PC-9 (cell line): Measurements from ENCODE around the gene GRM8. TPM values are rescaled to one million over a fixed set of nuclear protein-coding genes. Genes with fewer than 3 reads are reported as not detected.

ENCODE experiments used
- BruUV-seq: library from RNA; stranded (reverse); fragments of 400-500 nt; replicated peaks from 2 replicates; lab custom pipeline; 2021; lab: Mats Ljungman, UMichigan
- CTCF ChIA-PET: fragments of 300-600 bp; sonication (Branson Sonifier 250); formaldehyde crosslinking; loops from one replicate; lab custom pipeline; 2022; ENCODE audit warnings: antibody characterized with exemption; lab: Charles Lee
- POLR2A ChIA-PET: fragments of 300-600 bp; sonication (Branson Sonifier 250); formaldehyde crosslinking; loops from one replicate; lab custom pipeline; 2022; ENCODE audit warnings: antibody characterized with exemption; ENCODE audit not compliant: unreplicated experiment; lab: Charles Lee
- DNase-seq, 2 experiments: peaks; one replicate each; pipeline versions ENCODE4 v3.0.0 to v3.0.0-alpha.2; 2015 to 2022; ENCODE audit warnings: mixed read lengths in 1 of 2
- H2AFZ ChIP-seq: fragments of 200-600 bp; sonication (generic); 2 replicates; pipeline ENCODE4 v1.8.1; 2017; ENCODE audit warnings: antibody characterized with exemption
- H3F3A ChIP-seq: fragments of 200-600 bp; sonication (generic); 2 replicates; pipeline ENCODE4 v1.8.1; 2017; ENCODE audit warnings: antibody characterized with exemption, mild to moderate bottlenecking, low read depth; ENCODE audit not compliant: insufficient read depth
- H3K27ac ChIP-seq: fragments of 200-600 bp; sonication (generic); 2 replicates; pipeline ENCODE4 v1.6.1; 2016; ENCODE audit warnings: mixed run types
- H3K27me3 ChIP-seq: fragments of 200-600 bp; sonication (generic); 2 replicates; pipeline ENCODE4 v1.6.1; 2016; ENCODE audit warnings: low read depth, mixed run types; ENCODE audit not compliant: insufficient read depth
- H3K36me3 ChIP-seq: fragments of 200-600 bp; sonication (generic); 2 replicates; pipeline ENCODE4 v1.6.1; 2016; ENCODE audit warnings: low read depth, mixed run types
- H3K4me1 ChIP-seq: fragments of 200-600 bp; sonication (generic); replicated peaks from 2 replicates; pipeline ENCODE4 v1.6.1; 2016; ENCODE audit warnings: mixed run types; ENCODE audit not compliant: insufficient read depth
- H3K4me2 ChIP-seq: fragments of 200-600 bp; sonication (generic); 2 replicates; pipeline ENCODE4 v1.6.1; 2017; ENCODE audit warnings: mixed run types
- H3K4me3 ChIP-seq: fragments of 200-600 bp; sonication (generic); 2 replicates; pipeline ENCODE4 v1.6.1; 2016; ENCODE audit warnings: mixed run types
- H3K79me2 ChIP-seq: fragments of 200-600 bp; sonication (generic); 2 replicates; pipeline ENCODE4 v1.6.1; 2017; ENCODE audit warnings: low read depth, mixed run types
- H3K9me2 ChIP-seq: fragments of 200-600 bp; sonication (generic); 2 replicates; pipeline ENCODE4 v1.8.1; 2017; ENCODE audit warnings: mild to moderate bottlenecking; ENCODE audit not compliant: insufficient read depth
- H3K9me3 ChIP-seq: fragments of 200-600 bp; sonication (generic); 2 replicates; pipeline ENCODE4 v1.8.1; 2016; ENCODE audit warnings: low read depth; ENCODE audit not compliant: insufficient read depth
- H4K20me1 ChIP-seq: fragments of 200-600 bp; sonication (generic); 2 replicates; pipeline ENCODE4 v1.8.1; 2017; ENCODE audit not compliant: insufficient read depth
- EZH2 ChIP-seq: fragments of 200-600 bp; sonication (generic); IDR thresholded peaks from 2 replicates; pipeline ENCODE4 v1.8.0; 2017; ENCODE audit warnings: antibody characterized with exemption, low read depth
- intact Hi-C: fragments of 100-400 bp; cut with micrococcal nuclease; formaldehyde crosslinking; loops from one replicate; pipeline ENCODE4 v1.10.0; 2022; ENCODE audit not compliant: unreplicated experiment
- total RNA-seq: library from RNA; stranded (reverse); gene quantifications from 2 replicates; pipeline ENCODE4 v1.2.3, GENCODE V29; 2021
- TF ChIP-seq, protein P1 (sequence below): fragments of 200-600 bp; sonication (generic); conservative IDR thresholded peaks from 2 replicates; pipeline ENCODE4 v1.6.1; 2017; ENCODE audit warnings: mixed run types, antibody characterized with exemption, mild to moderate bottlenecking, moderate library complexity

Gene GRM8
- total RNA-seq, 1 experiment from 2014 or later = not detected

DNA sequence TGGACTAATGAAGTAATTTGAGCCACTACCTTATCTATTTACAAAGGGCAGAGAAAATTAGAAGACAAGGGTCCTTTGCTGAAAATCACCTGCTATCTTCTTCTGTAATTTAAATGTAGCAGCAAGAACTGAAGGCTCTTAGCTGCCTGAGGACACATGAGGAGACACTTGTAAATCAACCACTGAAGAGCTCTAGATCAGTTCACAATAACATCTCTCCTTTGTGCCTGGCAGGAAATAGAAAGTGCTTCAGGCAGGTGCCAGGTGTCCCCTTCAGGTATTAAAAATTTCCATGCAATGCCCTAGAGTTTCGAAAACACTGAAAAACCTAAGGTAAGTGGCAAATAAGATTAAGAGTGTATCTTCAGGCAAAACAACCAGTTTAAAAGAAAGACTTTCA, 474.6 kb downstream of the GRM8 start:
- DNase-seq = no peak
- intact Hi-C loops = no loop called here
- Histone ChIP-seq H4K20me1 (no peaks in the 10 kb centered on the region), H3K27me3 (no peaks in the 10 kb centered on the region), H2AFZ (no peak overlapping the region), H3K4me2 (no peak overlapping the region), H3K4me1 (no peaks in the 10 kb centered on the region), H3K4me3 (no peak overlapping the region), H3F3A (no peaks in the 10 kb centered on the region), H3K9me3 (no peaks in the 10 kb centered on the region), H3K9me2 (no peaks in the 10 kb centered on the region), H3K79me2 (no peaks in the 10 kb centered on the region), H3K27ac (no peak overlapping the region), H3K36me3 (no peaks in the 10 kb centered on the region)
- no peak for TF ChIP-seq EZH2
- TF ChIP-seq, protein P1, sequence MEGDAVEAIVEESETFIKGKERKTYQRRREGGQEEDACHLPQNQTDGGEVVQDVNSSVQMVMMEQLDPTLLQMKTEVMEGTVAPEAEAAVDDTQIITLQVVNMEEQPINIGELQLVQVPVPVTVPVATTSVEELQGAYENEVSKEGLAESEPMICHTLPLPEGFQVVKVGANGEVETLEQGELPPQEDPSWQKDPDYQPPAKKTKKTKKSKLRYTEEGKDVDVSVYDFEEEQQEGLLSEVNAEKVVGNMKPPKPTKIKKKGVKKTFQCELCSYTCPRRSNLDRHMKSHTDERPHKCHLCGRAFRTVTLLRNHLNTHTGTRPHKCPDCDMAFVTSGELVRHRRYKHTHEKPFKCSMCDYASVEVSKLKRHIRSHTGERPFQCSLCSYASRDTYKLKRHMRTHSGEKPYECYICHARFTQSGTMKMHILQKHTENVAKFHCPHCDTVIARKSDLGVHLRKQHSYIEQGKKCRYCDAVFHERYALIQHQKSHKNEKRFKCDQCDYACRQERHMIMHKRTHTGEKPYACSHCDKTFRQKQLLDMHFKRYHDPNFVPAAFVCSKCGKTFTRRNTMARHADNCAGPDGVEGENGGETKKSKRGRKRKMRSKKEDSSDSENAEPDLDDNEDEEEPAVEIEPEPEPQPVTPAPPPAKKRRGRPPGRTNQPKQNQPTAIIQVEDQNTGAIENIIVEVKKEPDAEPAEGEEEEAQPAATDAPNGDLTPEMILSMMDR = no peak
- POLR2A ChIA-PET = no interaction called here
- BruUV-seq = no TSS peak
- CTCF ChIA-PET = no interaction called here

DNA sequence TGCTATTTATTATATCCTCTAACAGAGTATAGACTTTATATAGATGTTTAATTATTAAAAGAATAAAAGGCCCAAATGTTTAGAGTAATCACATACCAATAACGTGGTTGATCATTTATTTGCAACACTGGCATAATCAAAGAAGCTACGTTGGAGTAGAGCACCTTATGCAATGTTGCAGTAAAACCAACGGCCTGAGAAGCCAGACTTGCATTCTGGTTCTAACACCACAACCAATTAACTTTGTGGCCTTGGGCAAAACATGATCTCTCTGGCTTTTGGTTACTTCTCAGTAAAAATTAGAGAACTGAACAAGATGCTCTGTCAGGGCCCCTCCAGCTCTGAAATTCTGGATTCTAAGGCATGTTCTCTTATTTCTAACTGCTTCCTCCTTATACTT, 476.2 kb downstream of the GRM8 start:
- intact Hi-C loops = no loop called here
- Histone ChIP-seq H4K20me1 (no peaks in the 10 kb centered on the region), H3K4me3 (no peak overlapping the region), H3K79me2 (no peaks in the 10 kb centered on the region), H2AFZ (no peak overlapping the region), H3K4me2 (no peak overlapping the region), H3K9me2 (no peaks in the 10 kb centered on the region), H3K4me1 (no peaks in the 10 kb centered on the region), H3K9me3 (no peaks in the 10 kb centered on the region), H3K27me3 (no peaks in the 10 kb centered on the region), H3K27ac (no peak overlapping the region), H3K36me3 (no peaks in the 10 kb centered on the region), H3F3A (no peaks in the 10 kb centered on the region)
- no peak for TF ChIP-seq EZH2
- TF ChIP-seq, protein P1 = no peak
- ChIA-PET CTCF (no interaction called here), POLR2A (interaction anchor here (0.6 kb wide), 1 partner anchor 266 kb away, joined by 5 read pairs; no protein-coding TSS in a partner anchor)
- DNase-seq = no peak
- no TSS peak for BruUV-seq

DNA sequence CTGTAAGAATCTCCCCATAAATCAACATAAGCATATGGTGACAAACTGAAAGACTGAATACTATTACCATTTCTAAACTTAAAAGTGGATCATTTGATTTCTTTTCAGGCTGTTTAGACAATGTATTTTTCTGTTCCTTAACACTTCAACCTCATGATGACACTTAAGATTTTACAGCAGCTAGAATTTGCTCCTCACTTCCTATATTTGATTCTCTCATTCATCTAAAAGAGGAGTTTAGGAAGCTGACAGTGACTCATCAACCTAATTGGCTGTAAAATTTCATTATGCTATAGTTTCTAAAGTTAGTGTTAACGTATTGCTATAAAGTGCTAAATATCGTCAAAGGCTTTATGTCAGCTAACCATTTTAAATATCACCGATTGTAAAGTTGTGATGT, 478.7 kb downstream of the GRM8 start:
- Histone ChIP-seq H3K4me2 (no peak overlapping the region), H4K20me1 (no peaks in the 10 kb centered on the region), H3K36me3 (no peaks in the 10 kb centered on the region), H3K9me2 (no peaks in the 10 kb centered on the region), H3K4me1 (no peaks in the 10 kb centered on the region), H2AFZ (no peak overlapping the region), H3K79me2 (no peaks in the 10 kb centered on the region), H3K27ac (no peak overlapping the region), H3K27me3 (no peaks in the 10 kb centered on the region), H3K9me3 (no peaks in the 10 kb centered on the region), H3F3A (no peaks in the 10 kb centered on the region), H3K4me3 (no peak overlapping the region)
- intact Hi-C loops = no loop called here
- ChIA-PET POLR2A (no interaction called here), CTCF (no interaction called here)
- DNase-seq = no peak
- no peak for TF ChIP-seq EZH2
- TF ChIP-seq, protein P1 = no peak
- no TSS peak for BruUV-seq
